Measurements from ENCODE around the gene TNK2. TPM values are rescaled to one million over a fixed set of nuclear protein-coding genes. Genes with fewer than 3 reads are reported as not detected.

TNK2 gene
- total and polyA plus RNA-seq, 8 donors, result 21.0 to 91.2 (median 25.0) TPM

DNA sequence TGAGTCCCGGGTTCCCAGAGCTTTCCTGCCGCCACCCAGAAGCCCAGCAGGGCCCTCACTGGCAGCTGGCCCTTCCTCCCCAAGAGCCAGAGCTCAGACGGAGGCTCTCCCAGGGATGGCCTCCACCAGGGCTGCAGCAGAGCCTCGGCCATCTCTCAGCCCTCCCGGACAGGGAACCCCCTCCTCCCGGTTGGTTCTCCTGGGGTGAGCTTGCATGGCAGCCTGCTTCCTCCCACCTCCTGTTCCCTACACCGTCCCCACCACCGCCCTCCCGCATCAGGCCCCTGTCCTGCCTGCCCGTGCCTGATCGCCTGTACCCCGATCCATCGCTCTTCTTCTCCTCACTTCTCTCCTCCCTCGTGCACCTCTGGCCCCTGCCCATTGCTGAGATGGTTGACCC lies 72.6 kb downstream of the TNK2 start:
- H3K36me3 ChIP-seq, result no peaks in the 10 kb centered on the region
- no peaks in the 10 kb centered on the region for H3K9me3 ChIP-seq
- H3K27ac ChIP-seq, result no peak overlapping the region
- 80 to 84% methylated on average over 14 of the region's 14 CpGs for WGBS, 2 donors
- no peak overlapping the region for H3K4me3 ChIP-seq
- DNase-seq (peak in 1 of 6 donors; percentile 42), ATAC-seq (no peak), FAIRE-seq (no peak)
- no peaks in the 10 kb centered on the region for H3K27me3 ChIP-seq
- intact Hi-C loops (cut with DNase I), result no loop called here
- TF ChIP-seq, protein P1, sequence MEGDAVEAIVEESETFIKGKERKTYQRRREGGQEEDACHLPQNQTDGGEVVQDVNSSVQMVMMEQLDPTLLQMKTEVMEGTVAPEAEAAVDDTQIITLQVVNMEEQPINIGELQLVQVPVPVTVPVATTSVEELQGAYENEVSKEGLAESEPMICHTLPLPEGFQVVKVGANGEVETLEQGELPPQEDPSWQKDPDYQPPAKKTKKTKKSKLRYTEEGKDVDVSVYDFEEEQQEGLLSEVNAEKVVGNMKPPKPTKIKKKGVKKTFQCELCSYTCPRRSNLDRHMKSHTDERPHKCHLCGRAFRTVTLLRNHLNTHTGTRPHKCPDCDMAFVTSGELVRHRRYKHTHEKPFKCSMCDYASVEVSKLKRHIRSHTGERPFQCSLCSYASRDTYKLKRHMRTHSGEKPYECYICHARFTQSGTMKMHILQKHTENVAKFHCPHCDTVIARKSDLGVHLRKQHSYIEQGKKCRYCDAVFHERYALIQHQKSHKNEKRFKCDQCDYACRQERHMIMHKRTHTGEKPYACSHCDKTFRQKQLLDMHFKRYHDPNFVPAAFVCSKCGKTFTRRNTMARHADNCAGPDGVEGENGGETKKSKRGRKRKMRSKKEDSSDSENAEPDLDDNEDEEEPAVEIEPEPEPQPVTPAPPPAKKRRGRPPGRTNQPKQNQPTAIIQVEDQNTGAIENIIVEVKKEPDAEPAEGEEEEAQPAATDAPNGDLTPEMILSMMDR (IDR thresholded peaks at IDR 0.05), result no peak
- no peaks in the 10 kb centered on the region for H3K4me1 ChIP-seq

GRCh38 chr3:195834675-195835583 lies 73.4 kb downstream of the TNK2 start:
- Histone ChIP-seq H3K9me3 (no peaks in the 10 kb centered on the region), H3K4me3 (no peak overlapping the region), H3K27ac (no peak overlapping the region), H3K27me3 (no peaks in the 10 kb centered on the region), H3K4me1 (no peaks in the 10 kb centered on the region), H3K36me3 (no peaks in the 10 kb centered on the region)
- TF ChIP-seq, protein P1 (IDR thresholded peaks at IDR 0.05), result no peak
- DNase-seq (peak in 1 of 6 donors; percentile 34), FAIRE-seq (no peak), ATAC-seq (peak in 1 of 4 donors; percentile 57)
- WGBS, 2 donors, result 81 to 90% methylated on average over 29 of the region's 29 CpGs
- intact Hi-C loops (cut with DNase I), result no loop called here

DNA sequence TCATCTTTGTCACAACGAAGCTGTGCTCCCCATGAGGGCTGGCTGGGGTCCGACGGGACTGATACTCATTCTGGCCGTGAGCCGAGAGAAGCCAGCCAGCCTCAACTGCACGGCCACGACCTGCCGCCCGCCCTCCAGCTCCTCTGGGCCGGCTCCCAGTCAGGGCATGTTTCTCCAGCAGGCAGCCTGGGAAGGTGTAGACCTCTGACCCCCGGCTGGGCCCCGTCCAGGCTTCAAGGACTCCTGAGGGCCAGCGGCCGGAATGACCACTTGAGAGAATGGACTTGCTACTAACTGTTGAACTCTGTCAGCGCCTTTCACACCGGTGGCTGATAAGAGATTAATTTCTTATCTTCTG lies 78.5 kb downstream of the TNK2 start:
- DNase-seq (no peak), FAIRE-seq (no peak), ATAC-seq (no peak)
- no peak overlapping the region for H3K27ac ChIP-seq
- no peaks in the 10 kb centered on the region for H3K4me1 ChIP-seq
- intact Hi-C loops (cut with DNase I), result no loop called here
- TF ChIP-seq, protein P1 (IDR thresholded peaks at IDR 0.05), result no peak
- H3K27me3 ChIP-seq, result no peaks in the 10 kb centered on the region
- no peaks in the 10 kb centered on the region for H3K9me3 ChIP-seq
- no peaks in the 10 kb centered on the region for H3K36me3 ChIP-seq
- 42 to 50% methylated on average over 16 of the region's 16 CpGs for WGBS, 2 donors
- H3K4me3 ChIP-seq, result no peak overlapping the region

DNA sequence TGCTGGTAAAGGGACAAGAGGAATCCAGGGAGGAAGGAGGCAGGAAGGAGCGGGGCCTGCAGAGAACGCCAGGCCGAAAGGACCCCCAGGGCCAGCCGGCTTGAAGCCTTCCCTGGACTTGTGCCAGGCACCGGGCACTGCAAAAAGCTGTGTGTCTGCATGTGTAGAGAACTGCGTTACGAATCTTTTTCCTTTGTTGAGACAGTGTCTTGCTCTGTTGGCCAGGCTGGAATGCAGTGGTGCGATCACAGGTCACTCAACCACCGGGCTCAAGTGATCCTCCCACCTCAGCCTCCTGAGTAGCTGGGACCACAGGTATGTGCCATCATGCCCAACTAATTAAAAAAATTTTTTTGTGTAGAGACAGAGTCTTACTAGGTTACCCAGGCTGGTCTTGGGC lies 79.6 kb downstream of the TNK2 start:
- Histone ChIP-seq H3K4me3 (no peak overlapping the region), H3K27me3 (no peaks in the 10 kb centered on the region), H3K36me3 (no peaks in the 10 kb centered on the region), H3K4me1 (no peaks in the 10 kb centered on the region), H3K27ac (no peak overlapping the region), H3K9me3 (no peaks in the 10 kb centered on the region)
- TF ChIP-seq, protein P1 (IDR thresholded peaks at IDR 0.05), result no peak
- ATAC-seq, result no peak
- WGBS, 2 donors, result 90 to 91% methylated on average over 9 of the region's 9 CpGs
- no peak for DNase-seq
- no peak for FAIRE-seq
- intact Hi-C loops (cut with DNase I), result no loop called here

All from pancreas (tissue), 10 donors.